MCF 10A (cell line): ENCODE results near the gene PIEZO1. TPM values are rescaled to one million over a fixed set of nuclear protein-coding genes. Genes with fewer than 3 reads are reported as not detected.

Experiments used
- BruUV-seq: library from RNA; stranded (reverse); fragments of 400-500 nt; replicated peaks from 2 replicates; lab custom pipeline; 2021; lab: Mats Ljungman, UMichigan
- CTCF ChIA-PET: fragments of 300-600 bp; sonication (Branson Sonifier 250); formaldehyde crosslinking; extraction: SDS; loops from one replicate; lab custom pipeline; 2021; ENCODE audit warnings: antibody characterized with exemption, inconsistent platforms; lab: Yijun Ruan, JAX
- POLR2A ChIA-PET: fragments of 300-600, 350-650 bp; sonication (Branson Sonifier 250); formaldehyde crosslinking; extraction: SDS; loops from one replicate; lab custom pipeline; 2020; ENCODE audit warnings: antibody characterized with exemption, inconsistent platforms; lab: Yijun Ruan, JAX
- DNase-seq: peaks from one replicate; pipeline ENCODE4 v3.0.0-alpha.2; 2018; ENCODE audit not compliant: unreplicated experiment
- H3K27ac Mint-ChIP-seq: one replicate; pipeline ENCODE4 v1.8.0; 2022; ENCODE audit warnings: mild to moderate bottlenecking, low read depth, mixed read lengths; ENCODE audit not compliant: unreplicated experiment
- H3K27me3 Mint-ChIP-seq: one replicate; pipeline ENCODE4 v1.8.0; 2022; ENCODE audit warnings: mixed read lengths; ENCODE audit not compliant: insufficient read depth, unreplicated experiment
- H3K36me3 Mint-ChIP-seq: one replicate; pipeline ENCODE4 v1.8.0; 2022; ENCODE audit warnings: mild to moderate bottlenecking, moderate library complexity, mixed read lengths; ENCODE audit not compliant: insufficient read depth, unreplicated experiment
- H3K4me1 Mint-ChIP-seq: one replicate; pipeline ENCODE4 v1.8.0; 2022; ENCODE audit warnings: mixed read lengths; ENCODE audit not compliant: insufficient read depth, unreplicated experiment
- H3K4me3 Mint-ChIP-seq: one replicate; pipeline ENCODE4 v1.8.0; 2022; ENCODE audit warnings: mild to moderate bottlenecking, moderate library complexity, mixed read lengths; ENCODE audit not compliant: unreplicated experiment
- H3K9me3 Mint-ChIP-seq: one replicate; pipeline ENCODE4 v1.8.0; 2022; ENCODE audit warnings: mixed read lengths; ENCODE audit not compliant: unreplicated experiment
- CTCF ChIP-seq: fragments of 200-600 bp; IDR thresholded peaks from one replicate; pipeline ENCODE4 v1.8.0; 2022; ENCODE audit warnings: antibody characterized with exemption, mild to moderate bottlenecking; ENCODE audit not compliant: unreplicated experiment
- intact Hi-C: fragments of 100-400 bp; cut with micrococcal nuclease; formaldehyde crosslinking; loops from 2 replicates; pipeline ENCODE4 v1.14.1; 2022
- total RNA-seq: library from RNA; stranded (reverse); gene quantifications from 2 replicates; pipeline ENCODE4 v1.2.3, GENCODE V29; 2022

The PIEZO1 gene
- total RNA-seq, 1 experiment from 2014 or later: 193 TPM

- Mint-ChIP-seq H3K9me3 (no peaks in the 10 kb centered on the region), H3K4me3 (no peak overlapping the region), H3K4me1 (peaks cover 2% of the 10 kb centered on the region), H3K36me3 (peaks cover 12% of the 10 kb centered on the region), H3K27ac (no peak overlapping the region), H3K27me3 (no peaks in the 10 kb centered on the region)
- no peak for DNase-seq
- ChIA-PET POLR2A (interaction anchor here (0.7 to 1.5 kb wide), 2 partner anchors 9 to 41 kb away, joined by 4 to 5 read pairs; no protein-coding TSS in a partner anchor), CTCF (interaction anchor here (0.6 to 6.2 kb wide), 4 partner anchors 35 to 350 kb away, joined by 3 to 47 read pairs (median 5); partner anchors contain the start of genes GALNS and TRAPPC2L)
- intact Hi-C loops: loop anchor here (1.0 kb wide), 1 partner anchor 350 kb away; no protein-coding TSS in a partner anchor
- TF ChIP-seq CTCF: no peak
- no TSS peak for BruUV-seq
Measured at GRCh38 chr16:88816736-88817535, 31.9 kb upstream of the PIEZO1 start.

- Mint-ChIP-seq H3K27ac (no peak overlapping the region), H3K4me3 (no peak overlapping the region), H3K27me3 (no peaks in the 10 kb centered on the region), H3K36me3 (peaks cover 19% of the 10 kb centered on the region), H3K4me1 (peaks cover 5% of the 10 kb centered on the region), H3K9me3 (no peaks in the 10 kb centered on the region)
- ChIA-PET POLR2A (interaction anchor here (0.7 kb wide), 1 partner anchor 42 kb away, joined by 3 read pairs; no protein-coding TSS in a partner anchor), CTCF (interaction anchor here (0.6 to 6.2 kb wide), 6 partner anchors 42 to 1208 kb away, joined by 3 to 47 read pairs (median 4); partner anchors contain the start of genes GALNS and TRAPPC2L)
- peak; percentile 43 for DNase-seq
- no TSS peak for BruUV-seq
- TF ChIP-seq CTCF: peak; percentile 91
- intact Hi-C loops: loop anchor here (1.0 kb wide), 1 partner anchor 351 kb away; no protein-coding TSS in a partner anchor
Measured at GRCh38 chr16:88815901-88816589, 31.0 kb upstream of the PIEZO1 start.

GRCh38 chr16:88815227-88815626 lies 30.2 kb upstream of the PIEZO1 start:
- ChIA-PET CTCF (interaction anchor here (0.6 to 6.2 kb wide), 5 partner anchors 31 to 1208 kb away, joined by 3 to 47 read pairs (median 5); partner anchors contain the start of genes GALNS and TRAPPC2L), POLR2A (interaction anchor here (0.7 to 1.0 kb wide), 2 partner anchors 10 to 43 kb away, joined by 3 read pairs; no protein-coding TSS in a partner anchor)
- H3K4me1 Mint-ChIP-seq: peaks cover 5% of the 10 kb centered on the region

More at GRCh38 chr16:88815227-88815626, 30.2 kb upstream of the PIEZO1 start:
- BruUV-seq: no TSS peak
- H3K27ac Mint-ChIP-seq: no peak overlapping the region
- no peak for DNase-seq
- intact Hi-C loops: no loop called here
- H3K36me3 Mint-ChIP-seq: peaks cover 24% of the 10 kb centered on the region
- no peak overlapping the region for H3K4me3 Mint-ChIP-seq
- H3K9me3 Mint-ChIP-seq: no peaks in the 10 kb centered on the region
- TF ChIP-seq CTCF: no peak
- no peaks in the 10 kb centered on the region for H3K27me3 Mint-ChIP-seq
